Anterior cingulate cortex (tissue), 58 donors: ENCODE data around the gene TUBB4A.
"Not testable (repeated sequence)": the region's sequence is repeated elsewhere in the genome, so short reads cannot be mapped to it uniquely, and the experiment has no call there.

ENCODE experiments used
- DNase-seq, 58 donors: peaks; one replicate each; lab custom pipeline; 2025; lab: John Stamatoyannopoulos, UW

The TUBB4A gene

GRCh38 chr19:6501740-6502648 lies at the start of gene TUBB4A:
Gene TUBB4A (minus strand): TSS chr19:6502309. CDS start chr19:6502212, 97 bp downstream.
- peak in 57 of 58 donors; percentile 30 to 89 (median 78) for DNase-seq

GRCh38 chr19:6551091-6551490 lies 49.0 kb upstream of the TUBB4A start:
- no peak for DNase-seq

- DNase-seq = not testable (repeated sequence)
Measured at GRCh38 chr19:6550679-6551078, 48.6 kb upstream of the TUBB4A start.

- DNase-seq = no peak
Measured at GRCh38 chr19:6543866-6544347, 41.8 kb upstream of the TUBB4A start.

- no peak for DNase-seq
Measured at GRCh38 chr19:6540918-6541689, 39.0 kb upstream of the TUBB4A start.

GRCh38 chr19:6539514-6539913 lies 37.4 kb upstream of the TUBB4A start:
- no peak for DNase-seq

- DNase-seq = no peak
Measured at GRCh38 chr19:6535558-6536137, 33.5 kb upstream of the TUBB4A start.

DNA sequence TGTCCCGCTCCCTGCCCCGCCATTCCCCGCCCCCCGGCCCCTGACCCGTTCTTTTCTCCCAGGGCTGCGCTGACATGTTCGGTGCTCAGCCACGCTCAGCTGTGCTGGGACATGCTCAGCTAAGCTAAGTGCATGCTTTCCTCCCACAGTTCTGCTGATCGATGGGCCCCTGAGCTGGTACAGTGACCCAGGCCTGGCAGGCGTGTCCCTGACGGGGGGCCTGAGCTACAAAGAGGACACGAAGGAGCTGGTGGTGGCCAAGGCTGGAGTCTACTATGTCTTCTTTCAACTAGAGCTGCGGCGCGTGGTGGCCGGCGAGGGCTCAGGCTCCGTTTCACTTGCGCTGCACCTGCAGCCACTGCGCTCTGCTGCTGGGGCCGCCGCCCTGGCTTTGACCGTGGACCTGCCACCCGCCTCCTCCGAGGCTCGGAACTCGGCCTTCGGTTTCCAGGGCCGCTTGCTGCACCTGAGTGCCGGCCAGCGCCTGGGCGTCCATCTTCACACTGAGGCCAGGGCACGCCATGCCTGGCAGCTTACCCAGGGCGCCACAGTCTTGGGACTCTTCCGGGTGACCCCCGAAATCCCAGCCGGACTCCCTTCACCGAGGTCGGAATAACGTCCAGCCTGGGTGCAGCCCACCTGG lies 32.5 kb upstream of the TUBB4A start:
- DNase-seq = no peak

GRCh38 chr19:6533746-6534418 lies 31.8 kb upstream of the TUBB4A start:
- no peak for DNase-seq

GRCh38 chr19:6533000-6533328 lies 30.9 kb upstream of the TUBB4A start:
- no peak for DNase-seq

DNA sequence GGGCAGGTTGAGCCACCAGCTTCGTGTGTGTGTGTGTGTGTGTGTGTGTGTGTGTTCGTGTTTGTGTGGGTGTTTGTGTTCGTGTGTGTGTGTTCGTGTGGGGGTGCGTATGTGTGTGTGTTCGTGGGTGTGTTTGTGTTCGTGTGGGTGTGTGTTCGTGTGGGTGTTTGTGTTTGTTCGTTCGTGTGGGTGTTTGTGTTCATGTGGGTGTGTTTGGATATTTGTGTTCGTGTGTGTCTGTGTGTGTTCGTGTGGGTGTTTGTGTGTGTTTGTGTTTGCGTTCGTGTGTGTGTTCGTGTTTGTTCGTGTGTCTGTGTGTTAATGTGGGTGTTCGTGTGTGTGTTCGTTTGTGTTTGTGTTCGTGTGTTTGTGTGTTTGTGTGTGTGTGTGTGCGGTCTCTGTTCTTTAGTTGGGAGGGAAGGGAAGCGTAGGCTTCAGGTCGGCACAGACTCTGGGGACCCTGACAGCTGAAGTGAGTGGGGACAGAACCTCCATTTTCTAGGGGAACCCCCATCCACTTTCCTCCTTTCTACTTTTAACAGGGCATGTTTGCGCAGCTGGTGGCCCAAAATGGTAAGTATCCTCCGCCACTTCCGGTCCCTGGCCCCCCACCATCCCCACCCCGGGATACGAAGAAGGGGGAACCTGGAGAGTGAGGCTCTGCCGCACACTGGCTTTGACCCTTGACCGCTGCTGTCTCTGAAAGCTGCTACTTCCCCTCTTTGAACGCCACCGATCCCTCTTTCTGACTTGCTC lies 30.3 kb upstream of the TUBB4A start:
- peak in 1 of 58 donors; percentile 27 for DNase-seq

DNA sequence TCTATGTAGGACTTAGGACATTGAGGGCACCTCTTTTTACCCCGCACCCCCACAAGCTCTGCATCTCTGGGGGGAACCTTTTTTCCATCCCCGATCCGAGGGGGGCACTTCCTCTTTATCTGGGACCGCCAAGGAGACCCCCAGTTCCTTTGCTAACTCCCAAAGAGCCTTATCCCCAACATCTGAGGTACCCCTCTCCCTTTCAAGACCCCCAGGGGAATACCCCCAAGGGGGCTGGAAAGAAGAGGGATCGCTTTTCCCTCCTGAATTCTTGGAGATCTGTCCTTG lies 29.8 kb upstream of the TUBB4A start:
- DNase-seq = no peak

GRCh38 chr19:6531163-6531955 lies 29.2 kb upstream of the TUBB4A start:
- no peak for DNase-seq

GRCh38 chr19:6530386-6531162 lies 28.5 kb upstream of the TUBB4A start, which contains the start of gene TNFSF9:
Gene TNFSF9 (plus strand): TSS chr19:6531026. CDS start chr19:6531037, 11 bp downstream.
- peak in 57 of 58 donors; percentile 41 to 97 (median 88) for DNase-seq

GRCh38 chr19:6529937-6530385 lies 27.9 kb upstream of the TUBB4A start:
- DNase-seq = no peak

DNA sequence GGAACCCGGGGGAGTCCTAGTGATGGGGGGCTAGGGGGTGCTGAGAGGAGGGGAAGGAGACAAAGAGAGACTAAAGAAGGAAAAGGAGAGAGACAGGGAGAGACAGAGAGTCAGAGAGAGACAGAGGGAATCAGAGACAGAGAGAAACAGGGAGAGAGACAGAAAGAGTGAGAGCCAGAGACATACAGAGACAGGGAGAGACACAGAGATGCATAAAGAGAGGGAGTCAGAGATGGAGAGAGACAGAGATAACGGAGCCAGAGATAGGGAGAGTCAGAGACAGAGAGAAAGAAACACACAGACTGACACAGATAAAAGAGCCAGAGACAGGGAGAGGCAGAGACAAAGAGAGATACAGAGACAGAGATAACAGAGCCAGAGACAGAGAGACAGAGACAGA lies 27.2 kb upstream of the TUBB4A start:
- DNase-seq = no peak

DNA sequence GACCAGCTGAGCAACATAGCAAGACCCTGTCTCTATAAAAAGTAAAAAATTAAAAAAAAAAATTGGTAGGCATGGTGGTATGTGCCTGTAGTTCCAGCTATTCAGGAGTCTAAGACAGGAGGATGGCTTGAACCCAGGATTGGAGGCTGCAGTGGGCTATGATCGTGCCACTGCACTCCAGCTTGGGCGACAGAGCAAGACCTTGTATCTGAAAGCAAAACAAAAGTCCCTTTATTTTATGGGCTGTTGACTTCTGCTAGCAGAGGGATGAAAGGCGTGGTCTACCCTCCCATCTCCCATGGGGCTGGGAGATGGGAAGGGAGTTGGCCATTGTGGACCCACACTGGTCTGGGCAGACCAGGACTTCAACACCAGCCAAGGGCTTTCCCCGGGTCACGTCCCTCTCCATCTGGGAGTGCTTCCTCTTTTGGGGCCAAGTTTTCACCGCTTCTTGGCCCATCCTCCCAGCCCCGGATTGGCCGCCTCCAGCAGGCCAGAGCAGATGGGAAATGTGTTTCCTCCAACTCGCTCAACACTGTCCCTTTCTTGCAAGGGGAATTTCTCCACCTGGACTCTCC lies 26.5 kb upstream of the TUBB4A start:
- DNase-seq = peak in 46 of 58 donors; percentile 2 to 75 (median 38)
